Loucy (cell line): ENCODE results near the gene CDCP1.

Experiments
- CTCF ChIP-seq: fragments of 200-600 bp; sonication (generic); conservative IDR thresholded peaks from 2 replicates; pipeline ENCODE4 v1.5.1; 2014; ENCODE audit warnings: mild to moderate bottlenecking, antibody characterized with exemption, low read length
- EZH2phosphoT487 ChIP-seq: fragments of 200-600 bp; IDR thresholded peaks from 2 replicates; pipeline ENCODE4 v1.6.1; 2018; ENCODE audit warnings: antibody characterized with exemption, mild to moderate bottlenecking, moderate library complexity, borderline replicate concordance

DNA sequence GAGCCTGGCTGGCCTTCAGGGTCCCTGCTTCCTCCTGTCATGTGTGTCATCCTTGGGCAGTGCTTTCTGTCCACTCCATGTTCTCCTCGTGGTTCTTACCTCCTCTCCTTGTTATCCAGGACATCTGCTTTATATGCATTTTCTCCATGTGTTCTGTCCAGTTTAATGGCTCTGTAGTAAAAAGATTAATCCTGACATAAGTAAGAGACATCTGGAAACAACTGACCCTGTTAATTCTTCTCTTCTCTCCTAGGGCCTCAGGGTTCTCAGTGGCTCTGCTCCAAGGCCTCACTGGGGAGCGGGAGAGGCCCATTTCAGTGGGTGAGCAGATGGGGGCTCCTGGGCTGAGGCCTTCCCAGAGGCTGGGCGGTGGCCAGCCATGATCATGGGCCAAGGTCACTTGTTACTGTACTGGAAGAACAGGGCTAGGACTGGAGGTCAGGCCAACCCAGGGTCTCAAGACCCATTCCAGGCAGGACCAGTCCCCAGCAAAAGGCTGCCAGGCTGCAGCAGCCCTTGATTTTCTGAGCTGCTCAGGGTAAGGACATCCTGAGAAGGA, 20.2 kb upstream of the CDCP1 start:
- TF ChIP-seq CTCF = no peak
- no peak for TF ChIP-seq EZH2phosphoT487
